ENCODE results near the gene MOCS3.
"Not testable (repeated sequence)": the region's sequence is repeated elsewhere in the genome, so short reads cannot be mapped to it uniquely, and the experiment has no call there.

The MOCS3 gene

GRCh38 chr20:50957276-50957675 is 1.3 kb upstream of the MOCS3 start:
- H3K27ac Mint-ChIP-seq = peak overlapping the region; percentile 96
- H3K4me3 Mint-ChIP-seq = peak overlapping the region; percentile 93
- peaks cover 16% of the 10 kb centered on the region for H3K36me3 Mint-ChIP-seq (ENCODE audit: low read depth)
- H3K27me3 Mint-ChIP-seq (ENCODE audit: low read depth) = no peaks in the 10 kb centered on the region
- H3K4me1 Mint-ChIP-seq (ENCODE audit: low read depth) = peaks cover 44% of the 10 kb centered on the region
- no peaks in the 10 kb centered on the region for H3K9me3 Mint-ChIP-seq

GRCh38 chr20:50957798-50958614 is 612 bp upstream of the MOCS3 start, which contains the start of gene DPM1:
Gene DPM1, minus strand, starts transcription at chr20:50958532. Its CDS starts 9 bp downstream, at chr20:50958523.
- H3K36me3 Mint-ChIP-seq (ENCODE audit: low read depth) = peaks cover 16% of the 10 kb centered on the region
- H3K9me3 Mint-ChIP-seq = no peaks in the 10 kb centered on the region
- H3K4me1 Mint-ChIP-seq (ENCODE audit: low read depth) = peaks cover 42% of the 10 kb centered on the region
- H3K4me3 Mint-ChIP-seq = peak within 1 kb of the TSS; percentile 93
- peak within 1 kb of the TSS; percentile 96 for H3K27ac Mint-ChIP-seq
- no peaks in the 10 kb centered on the region for H3K27me3 Mint-ChIP-seq (ENCODE audit: low read depth)

GRCh38 chr20:50959543-50960126 is 1.0 kb downstream of the MOCS3 start:
- Mint-ChIP-seq H3K27me3 (ENCODE audit: low read depth) (no peaks in the 10 kb centered on the region), H3K4me1 (ENCODE audit: low read depth) (peaks cover 36% of the 10 kb centered on the region), H3K9me3 (no peaks in the 10 kb centered on the region), H3K27ac (peak overlapping the region; percentile 67), H3K4me3 (peak overlapping the region; percentile 93), H3K36me3 (ENCODE audit: low read depth) (peaks cover 13% of the 10 kb centered on the region)

- Mint-ChIP-seq H3K4me1 (ENCODE audit: low read depth) (no peaks in the 10 kb centered on the region), H3K4me3 (no peak overlapping the region), H3K9me3 (no peaks in the 10 kb centered on the region), H3K36me3 (ENCODE audit: low read depth) (no peaks in the 10 kb centered on the region), H3K27ac (no peak overlapping the region), H3K27me3 (ENCODE audit: low read depth) (no peaks in the 10 kb centered on the region)
Measured at GRCh38 chr20:50967586-50967985, 9.0 kb downstream of the MOCS3 start.

- Mint-ChIP-seq H3K27ac (no peak overlapping the region), H3K9me3 (no peaks in the 10 kb centered on the region), H3K36me3 (ENCODE audit: low read depth) (no peaks in the 10 kb centered on the region), H3K4me1 (ENCODE audit: low read depth) (no peaks in the 10 kb centered on the region), H3K4me3 (no peak overlapping the region), H3K27me3 (ENCODE audit: low read depth) (peaks cover 2% of the 10 kb centered on the region)
Measured at GRCh38 chr20:50968289-50968688, 9.7 kb downstream of the MOCS3 start.

- H3K4me3 Mint-ChIP-seq = no peak overlapping the region
- no peak overlapping the region for H3K27ac Mint-ChIP-seq
- no peaks in the 10 kb centered on the region for H3K36me3 Mint-ChIP-seq (ENCODE audit: low read depth)
- H3K9me3 Mint-ChIP-seq = no peaks in the 10 kb centered on the region
- H3K27me3 Mint-ChIP-seq (ENCODE audit: low read depth) = peaks cover 3% of the 10 kb centered on the region
- no peaks in the 10 kb centered on the region for H3K4me1 Mint-ChIP-seq (ENCODE audit: low read depth)
Measured at GRCh38 chr20:50969435-50969834, 10.8 kb downstream of the MOCS3 start.

- peaks cover 3% of the 10 kb centered on the region for H3K27me3 Mint-ChIP-seq (ENCODE audit: low read depth)
- no peaks in the 10 kb centered on the region for H3K9me3 Mint-ChIP-seq
- no peaks in the 10 kb centered on the region for H3K4me1 Mint-ChIP-seq (ENCODE audit: low read depth)
- no peaks in the 10 kb centered on the region for H3K36me3 Mint-ChIP-seq (ENCODE audit: low read depth)
- H3K4me3 Mint-ChIP-seq = no peak overlapping the region
- no peak overlapping the region for H3K27ac Mint-ChIP-seq
Measured at GRCh38 chr20:50969912-50970311, 11.3 kb downstream of the MOCS3 start.

- Mint-ChIP-seq H3K27ac (no peak overlapping the region), H3K4me1 (ENCODE audit: low read depth) (no peaks in the 10 kb centered on the region), H3K36me3 (ENCODE audit: low read depth) (no peaks in the 10 kb centered on the region), H3K4me3 (no peak overlapping the region), H3K27me3 (ENCODE audit: low read depth) (peaks cover 3% of the 10 kb centered on the region), H3K9me3 (no peaks in the 10 kb centered on the region)
Measured at GRCh38 chr20:50975701-50976330, 17.2 kb downstream of the MOCS3 start.

- Mint-ChIP-seq H3K9me3 (no peaks in the 10 kb centered on the region), H3K36me3 (ENCODE audit: low read depth) (no peaks in the 10 kb centered on the region), H3K27ac (no peak overlapping the region), H3K4me1 (ENCODE audit: low read depth) (no peaks in the 10 kb centered on the region), H3K4me3 (no peak overlapping the region), H3K27me3 (ENCODE audit: low read depth) (peaks cover 3% of the 10 kb centered on the region)
Measured at GRCh38 chr20:50977066-50978021, 18.7 kb downstream of the MOCS3 start.

- not testable (repeated sequence) for H3K27ac Mint-ChIP-seq; H3K9me3 Mint-ChIP-seq; H3K4me1 Mint-ChIP-seq (ENCODE audit: low read depth); H3K36me3 Mint-ChIP-seq (ENCODE audit: low read depth); H3K27me3 Mint-ChIP-seq (ENCODE audit: low read depth); H3K4me3 Mint-ChIP-seq
Measured at GRCh38 chr20:50978533-50978932, 19.9 kb downstream of the MOCS3 start.

GRCh38 chr20:50980071-50980681 is 21.6 kb downstream of the MOCS3 start:
- no peaks in the 10 kb centered on the region for H3K36me3 Mint-ChIP-seq (ENCODE audit: low read depth)
- no peaks in the 10 kb centered on the region for H3K4me1 Mint-ChIP-seq (ENCODE audit: low read depth)
- no peak overlapping the region for H3K27ac Mint-ChIP-seq
- H3K27me3 Mint-ChIP-seq (ENCODE audit: low read depth) = peaks cover 12% of the 10 kb centered on the region
- no peak overlapping the region for H3K4me3 Mint-ChIP-seq
- no peaks in the 10 kb centered on the region for H3K9me3 Mint-ChIP-seq

GRCh38 chr20:50980851-50981713 is 22.5 kb downstream of the MOCS3 start:
- H3K27ac Mint-ChIP-seq = no peak overlapping the region
- no peaks in the 10 kb centered on the region for H3K36me3 Mint-ChIP-seq (ENCODE audit: low read depth)
- H3K9me3 Mint-ChIP-seq = no peaks in the 10 kb centered on the region
- H3K27me3 Mint-ChIP-seq (ENCODE audit: low read depth) = peaks cover 12% of the 10 kb centered on the region
- no peaks in the 10 kb centered on the region for H3K4me1 Mint-ChIP-seq (ENCODE audit: low read depth)
- no peak overlapping the region for H3K4me3 Mint-ChIP-seq

- Mint-ChIP-seq H3K27me3 (ENCODE audit: low read depth) (peaks cover 12% of the 10 kb centered on the region), H3K9me3 (no peaks in the 10 kb centered on the region), H3K4me3 (no peak overlapping the region), H3K27ac (no peak overlapping the region), H3K4me1 (ENCODE audit: low read depth) (no peaks in the 10 kb centered on the region), H3K36me3 (ENCODE audit: low read depth) (no peaks in the 10 kb centered on the region)
Measured at GRCh38 chr20:50981714-50982048, 23.1 kb downstream of the MOCS3 start.

Data from T-helper 1 cell treated with Interleukin-12 subunit alpha and Interleukin-12 subunit beta and Interleukin-4 antibody, amounts not matched to agents 30 μg/mL and 1 μg/mL, for 36 hours (primary cell).